Stomach smooth muscle (tissue), 2 donors: ENCODE measurements around the gene SLC16A8.

ENCODE experiments used
- H3K27ac ChIP-seq: one replicate; pipeline ENCODE4 v1.7.0; 2013; ENCODE audit warnings: mild to moderate bottlenecking, low read length, inconsistent platforms
- H3K27me3 ChIP-seq, 2 donors: one replicate each; pipeline ENCODE4 v1.7.0; 2013; ENCODE audit warnings: low read length in 2 of 2; ENCODE audit not compliant: insufficient read depth in 2 of 2, control insufficient read depth in 1 of 2
- H3K36me3 ChIP-seq, 2 donors: one replicate each; pipeline ENCODE4 v1.7.0; 2013; ENCODE audit warnings: low read length in 2 of 2; ENCODE audit not compliant: control insufficient read depth in 2 of 2, insufficient read depth in 2 of 2
- H3K4me1 ChIP-seq: one replicate; pipeline ENCODE4 v1.7.0; 2013; ENCODE audit warnings: low read length; ENCODE audit not compliant: control insufficient read depth, insufficient read depth
- H3K4me3 ChIP-seq, 2 donors: one replicate each; pipeline ENCODE4 v1.7.0; 2013; ENCODE audit warnings: low read length in 2 of 2
- H3K9ac ChIP-seq, 2 donors: one replicate each; pipeline ENCODE4 v1.7.0; 2013; ENCODE audit warnings: low read length in 2 of 2, mild to moderate bottlenecking in 1 of 2
- H3K9me3 ChIP-seq, 2 donors: one replicate each; pipeline ENCODE4 v1.7.0; 2013; ENCODE audit warnings: low read length in 2 of 2; ENCODE audit not compliant: control insufficient read depth in 2 of 2
- donor health status: healthy.
- donor health status: Pancreatic carcinoma.

The SLC16A8 gene

GRCh38 chr22:38111925-38112355 lies 28.0 kb upstream of the SLC16A8 start:
- peaks cover 11% of the 10 kb centered on the region for H3K4me1 ChIP-seq
- no peaks in the 10 kb centered on the region for H3K27me3 ChIP-seq
- no peak overlapping the region for H3K27ac ChIP-seq
- H3K9me3 ChIP-seq = no peaks in the 10 kb centered on the region
- no peak overlapping the region for H3K4me3 ChIP-seq
- no peak overlapping the region for H3K9ac ChIP-seq
- no peaks in the 10 kb centered on the region for H3K36me3 ChIP-seq

GRCh38 chr22:38110863-38111852 lies 27.2 kb upstream of the SLC16A8 start:
- Histone ChIP-seq H3K9me3 (no peaks in the 10 kb centered on the region), H3K4me3 (no peak overlapping the region), H3K27ac (no peak overlapping the region), H3K36me3 (no peaks in the 10 kb centered on the region), H3K9ac (no peak overlapping the region), H3K4me1 (peaks cover 11% of the 10 kb centered on the region), H3K27me3 (no peaks in the 10 kb centered on the region)

GRCh38 chr22:38110008-38110862 lies 26.3 kb upstream of the SLC16A8 start, which contains the start of gene BAIAP2L2:
Gene BAIAP2L2 (minus strand): TSS chr22:38110684. CDS start chr22:38110525, 159 bp downstream.
- Histone ChIP-seq H3K36me3 (no peaks in the 10 kb centered on the region), H3K9ac (no peak within 1 kb of the TSS), H3K9me3 (no peaks in the 10 kb centered on the region), H3K27me3 (no peaks in the 10 kb centered on the region), H3K4me1 (peaks cover 11% of the 10 kb centered on the region), H3K27ac (no peak within 1 kb of the TSS), H3K4me3 (no peak within 1 kb of the TSS)

GRCh38 chr22:38109371-38110001 lies 25.5 kb upstream of the SLC16A8 start:
- Histone ChIP-seq H3K9ac (no peak overlapping the region), H3K4me3 (no peak overlapping the region)

GRCh38 chr22:38108561-38109319 lies 24.8 kb upstream of the SLC16A8 start:
- H3K9me3 ChIP-seq = no peaks in the 10 kb centered on the region
- H3K27ac ChIP-seq = no peak overlapping the region
- no peak overlapping the region for H3K4me3 ChIP-seq
- no peaks in the 10 kb centered on the region for H3K27me3 ChIP-seq
- H3K4me1 ChIP-seq = peaks cover 6% of the 10 kb centered on the region
- no peak overlapping the region for H3K9ac ChIP-seq
- no peaks in the 10 kb centered on the region for H3K36me3 ChIP-seq

More at GRCh38 chr22:38109371-38110001, 25.5 kb upstream of the SLC16A8 start:
- H3K27ac ChIP-seq = no peak overlapping the region
- no peaks in the 10 kb centered on the region for H3K36me3 ChIP-seq
- H3K4me1 ChIP-seq = peaks cover 6% of the 10 kb centered on the region
- no peaks in the 10 kb centered on the region for H3K9me3 ChIP-seq
- no peaks in the 10 kb centered on the region for H3K27me3 ChIP-seq

- Histone ChIP-seq H3K9me3 (no peaks in the 10 kb centered on the region), H3K27me3 (no peaks in the 10 kb centered on the region), H3K9ac (no peak overlapping the region), H3K4me3 (no peak overlapping the region), H3K36me3 (no peaks in the 10 kb centered on the region), H3K4me1 (peaks cover 6% of the 10 kb centered on the region), H3K27ac (no peak overlapping the region)
Measured at GRCh38 chr22:38107692-38108515, 23.9 kb upstream of the SLC16A8 start.

- Histone ChIP-seq H3K27ac (no peak overlapping the region), H3K9me3 (no peaks in the 10 kb centered on the region), H3K36me3 (no peaks in the 10 kb centered on the region), H3K4me3 (no peak overlapping the region), H3K27me3 (no peaks in the 10 kb centered on the region), H3K9ac (no peak overlapping the region), H3K4me1 (peaks cover 6% of the 10 kb centered on the region)
Measured at GRCh38 chr22:38106814-38107578, 23.0 kb upstream of the SLC16A8 start.

GRCh38 chr22:38104084-38104483 lies 20.1 kb upstream of the SLC16A8 start:
- H3K9me3 ChIP-seq = no peaks in the 10 kb centered on the region
- peaks cover 2% of the 10 kb centered on the region for H3K4me1 ChIP-seq
- no peaks in the 10 kb centered on the region for H3K27me3 ChIP-seq
- no peaks in the 10 kb centered on the region for H3K36me3 ChIP-seq
- H3K9ac ChIP-seq = no peak overlapping the region
- no peak overlapping the region for H3K4me3 ChIP-seq
- H3K27ac ChIP-seq = no peak overlapping the region

- Histone ChIP-seq H3K9me3 (no peaks in the 10 kb centered on the region), H3K4me3 (no peak overlapping the region), H3K9ac (no peak overlapping the region), H3K27me3 (no peaks in the 10 kb centered on the region), H3K36me3 (no peaks in the 10 kb centered on the region), H3K4me1 (peaks cover 2% of the 10 kb centered on the region), H3K27ac (no peak overlapping the region)
Measured at GRCh38 chr22:38103641-38104040, 19.7 kb upstream of the SLC16A8 start.
